ENCODE results near the gene PATJ. TPM values are rescaled to one million over a fixed set of nuclear protein-coding genes. Genes with fewer than 3 reads are reported as not detected.
A peak's percentile ranks its signal among the peaks of the same experiment; 100 is the strongest.
"Not testable (repeated sequence)": the region's sequence is repeated elsewhere in the genome, so short reads cannot be mapped to it uniquely, and the experiment has no call there.

The PATJ gene
- total and polyA plus RNA-seq, 5 donors, result 36.3 to 72.3 (median 51.8) TPM

- 30% methylated on average over 5 of the region's 5 CpGs for WGBS
- H3K27ac ChIP-seq (ENCODE audit: low read length), result no peak overlapping the region
- no peak overlapping the region for H3K4me3 ChIP-seq (ENCODE audit: low read length)
- H3K9me3 ChIP-seq (ENCODE audit: control insufficient read depth, low read length), result no peaks in the 10 kb centered on the region
- no peak for DNase-seq
- peaks cover 2% of the 10 kb centered on the region for H3K4me1 ChIP-seq (ENCODE audit: control insufficient read depth, insufficient read depth, low read length)
- intact Hi-C loops (cut with DNase I), result no loop called here
- no peaks in the 10 kb centered on the region for H3K27me3 ChIP-seq (ENCODE audit: control insufficient read depth, insufficient read depth)
- peak; percentile 19 to 34 for ATAC-seq
Observed at GRCh38 chr1:62142496-62142895, 400.2 kb downstream of the PATJ start.

- intact Hi-C loops (cut with DNase I), result no loop called here
- H3K27me3 ChIP-seq (ENCODE audit: control insufficient read depth, insufficient read depth), result no peaks in the 10 kb centered on the region
- no peak overlapping the region for H3K4me3 ChIP-seq (ENCODE audit: low read length)
- WGBS, result 0% methylated on average over 1 of the region's 1 CpG
- H3K27ac ChIP-seq (ENCODE audit: low read length), result no peak overlapping the region
- H3K4me1 ChIP-seq (ENCODE audit: control insufficient read depth, insufficient read depth, low read length), result peaks cover 2% of the 10 kb centered on the region
- H3K9me3 ChIP-seq (ENCODE audit: control insufficient read depth, low read length), result no peaks in the 10 kb centered on the region
- no peak for DNase-seq
- no peak for ATAC-seq
Observed at GRCh38 chr1:62144238-62144831, 402.1 kb downstream of the PATJ start.

GRCh38 chr1:62159940-62160348 is 417.7 kb downstream of the PATJ start:
- 85% methylated on average over 6 of the region's 6 CpGs for WGBS

GRCh38 chr1:62161711-62162110 is 419.4 kb downstream of the PATJ start:
- 95% methylated on average over 1 of the region's 1 CpG for WGBS
- no peak overlapping the region for H3K4me3 ChIP-seq (ENCODE audit: low read length)
- H3K4me1 ChIP-seq (ENCODE audit: control insufficient read depth, insufficient read depth, low read length), result no peaks in the 10 kb centered on the region
- no peaks in the 10 kb centered on the region for H3K27me3 ChIP-seq (ENCODE audit: control insufficient read depth, insufficient read depth)
- DNase-seq, result no peak
- H3K27ac ChIP-seq (ENCODE audit: low read length), result no peak overlapping the region
- no peaks in the 10 kb centered on the region for H3K9me3 ChIP-seq (ENCODE audit: control insufficient read depth, low read length)
- ATAC-seq, result no peak
- intact Hi-C loops (cut with DNase I), result no loop called here

More at GRCh38 chr1:62159940-62160348, 417.7 kb downstream of the PATJ start:
- no peak overlapping the region for H3K27ac ChIP-seq (ENCODE audit: low read length)
- DNase-seq (no peak), ATAC-seq (no peak)
- H3K4me3 ChIP-seq (ENCODE audit: low read length), result no peak overlapping the region
- intact Hi-C loops (cut with DNase I), result no loop called here
- no peaks in the 10 kb centered on the region for H3K27me3 ChIP-seq (ENCODE audit: control insufficient read depth, insufficient read depth)
- no peaks in the 10 kb centered on the region for H3K9me3 ChIP-seq (ENCODE audit: control insufficient read depth, low read length)
- no peaks in the 10 kb centered on the region for H3K4me1 ChIP-seq (ENCODE audit: control insufficient read depth, insufficient read depth, low read length)

GRCh38 chr1:62170380-62170779 is 428.1 kb downstream of the PATJ start:
- ATAC-seq; H3K4me1 ChIP-seq (ENCODE audit: control insufficient read depth, insufficient read depth, low read length); DNase-seq; H3K4me3 ChIP-seq (ENCODE audit: low read length); intact Hi-C loops (cut with DNase I); H3K27me3 ChIP-seq (ENCODE audit: control insufficient read depth, insufficient read depth); H3K9me3 ChIP-seq (ENCODE audit: control insufficient read depth, low read length); H3K27ac ChIP-seq (ENCODE audit: low read length): not testable (repeated sequence)
- 84% methylated on average over 10 of the region's 10 CpGs for WGBS

- DNase-seq (no peak), ATAC-seq (no peak)
- intact Hi-C loops (cut with DNase I), result loop anchor here (2.0 to 5.0 kb wide), 4 partner anchors 227 to 233 kb away; no protein-coding TSS in a partner anchor
- WGBS, result 52% methylated on average over 9 of the region's 9 CpGs
- Histone ChIP-seq H3K4me1 (ENCODE audit: control insufficient read depth, insufficient read depth, low read length) (peaks cover 1% of the 10 kb centered on the region), H3K4me3 (ENCODE audit: low read length) (no peak overlapping the region), H3K27me3 (ENCODE audit: control insufficient read depth, insufficient read depth) (no peaks in the 10 kb centered on the region), H3K27ac (ENCODE audit: low read length) (no peak overlapping the region), H3K9me3 (ENCODE audit: control insufficient read depth, low read length) (no peaks in the 10 kb centered on the region)
Observed at GRCh38 chr1:62175568-62176179, 433.4 kb downstream of the PATJ start.

- Histone ChIP-seq H3K4me3 (ENCODE audit: low read length) (no peak overlapping the region), H3K27me3 (ENCODE audit: control insufficient read depth, insufficient read depth) (no peaks in the 10 kb centered on the region), H3K9me3 (ENCODE audit: control insufficient read depth, low read length) (no peaks in the 10 kb centered on the region), H3K27ac (ENCODE audit: low read length) (no peak overlapping the region), H3K4me1 (ENCODE audit: control insufficient read depth, insufficient read depth, low read length) (peaks cover 1% of the 10 kb centered on the region)
- DNase-seq (no peak), ATAC-seq (no peak)
- intact Hi-C loops (cut with DNase I), result loop anchor here in 2 of 4 donors (2.0 to 5.0 kb wide), 2 partner anchors 226 to 231 kb away; no protein-coding TSS in a partner anchor
- 89% methylated on average over 14 of the region's 14 CpGs for WGBS
Observed at GRCh38 chr1:62176597-62177312, 434.5 kb downstream of the PATJ start.

GRCh38 chr1:62177621-62178020 is 435.3 kb downstream of the PATJ start:
- Histone ChIP-seq H3K4me1 (ENCODE audit: control insufficient read depth, insufficient read depth, low read length) (peaks cover 1% of the 10 kb centered on the region), H3K4me3 (ENCODE audit: low read length) (no peak overlapping the region), H3K27ac (ENCODE audit: low read length) (no peak overlapping the region), H3K27me3 (ENCODE audit: control insufficient read depth, insufficient read depth) (no peaks in the 10 kb centered on the region), H3K9me3 (ENCODE audit: control insufficient read depth, low read length) (no peaks in the 10 kb centered on the region)
- DNase-seq (no peak), ATAC-seq (no peak)
- intact Hi-C loops (cut with DNase I), result loop anchor here in 2 of 4 donors (2.0 to 5.0 kb wide), 2 partner anchors 225 to 230 kb away; no protein-coding TSS in a partner anchor
- WGBS, result 45% methylated on average over 1 of the region's 1 CpG

- H3K9me3 ChIP-seq (ENCODE audit: control insufficient read depth, low read length), result no peaks in the 10 kb centered on the region
- DNase-seq (no peak), ATAC-seq (no peak)
- peaks cover 1% of the 10 kb centered on the region for H3K4me1 ChIP-seq (ENCODE audit: control insufficient read depth, insufficient read depth, low read length)
- no peak overlapping the region for H3K4me3 ChIP-seq (ENCODE audit: low read length)
- no peaks in the 10 kb centered on the region for H3K27me3 ChIP-seq (ENCODE audit: control insufficient read depth, insufficient read depth)
- intact Hi-C loops (cut with DNase I), result loop anchor here in 1 of 4 donors (5.0 kb wide), 1 partner anchor 229 kb away; no protein-coding TSS in a partner anchor
- 81% methylated on average over 7 of the region's 7 CpGs for WGBS
- H3K27ac ChIP-seq (ENCODE audit: low read length), result no peak overlapping the region
Observed at GRCh38 chr1:62178372-62178771, 436.1 kb downstream of the PATJ start.

- ATAC-seq; H3K4me3 ChIP-seq (ENCODE audit: low read length); DNase-seq; intact Hi-C loops (cut with DNase I); H3K27me3 ChIP-seq (ENCODE audit: control insufficient read depth, insufficient read depth); H3K9me3 ChIP-seq (ENCODE audit: control insufficient read depth, low read length); H3K4me1 ChIP-seq (ENCODE audit: control insufficient read depth, insufficient read depth, low read length); H3K27ac ChIP-seq (ENCODE audit: low read length): not testable (repeated sequence)
- 77% methylated on average over 4 of the region's 4 CpGs for WGBS
Observed at GRCh38 chr1:62180054-62180453, 437.8 kb downstream of the PATJ start.

- no peak for ATAC-seq
- Histone ChIP-seq H3K27ac (ENCODE audit: low read length) (no peak overlapping the region), H3K9me3 (ENCODE audit: control insufficient read depth, low read length) (no peaks in the 10 kb centered on the region), H3K4me1 (ENCODE audit: control insufficient read depth, insufficient read depth, low read length) (peaks cover 1% of the 10 kb centered on the region), H3K27me3 (ENCODE audit: control insufficient read depth, insufficient read depth) (no peaks in the 10 kb centered on the region), H3K4me3 (ENCODE audit: low read length) (no peak overlapping the region)
- 53% methylated on average over 6 of the region's 6 CpGs for WGBS
- no peak for DNase-seq
- intact Hi-C loops (cut with DNase I), result no loop called here
Observed at GRCh38 chr1:62180639-62181038, 438.4 kb downstream of the PATJ start.

All from right cardiac atrium (tissue), 5 donors.